ENCODE results near the gene CBY2. TPM values are rescaled to one million over a fixed set of nuclear protein-coding genes. Genes with fewer than 3 reads are reported as not detected.

The CBY2 gene
- total and polyA plus RNA-seq, 7 donors = not detected

DNA sequence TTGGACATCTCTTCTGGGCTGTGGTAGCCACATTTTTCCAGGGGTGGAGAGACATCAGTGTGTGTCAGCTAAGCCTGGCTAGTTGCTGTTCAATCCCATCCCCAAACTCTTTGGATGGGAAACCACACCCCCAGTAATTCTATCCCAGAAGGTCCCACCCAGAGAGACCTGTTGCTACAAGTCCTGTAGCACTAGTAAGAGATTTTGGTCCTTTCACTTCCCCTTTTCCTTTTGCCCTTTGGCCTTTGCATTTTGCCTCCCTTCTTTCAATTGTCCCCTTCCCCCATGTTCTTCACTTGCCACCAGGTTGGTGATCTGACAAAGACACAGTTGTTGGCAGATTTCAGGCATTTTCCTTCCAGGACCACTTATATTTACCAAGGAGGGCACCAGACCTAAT lies 3.8 kb downstream of the CBY2 start:
- H3K4me1 ChIP-seq = no peaks in the 10 kb centered on the region
- intact Hi-C loops (cut with DNase I) = no loop called here
- no peaks in the 10 kb centered on the region for H3K36me3 ChIP-seq (ENCODE audit: insufficient read depth in 1 of 2, low read depth in 1 of 2)
- H3K27ac ChIP-seq = no peak overlapping the region
- no peak overlapping the region for H3K4me3 ChIP-seq
- DNase-seq (no peak), ATAC-seq (no peak)
- peaks cover 0 to 2% (median 0%) of the 10 kb centered on the region in 3 donors for H3K27me3 ChIP-seq (ENCODE audit: insufficient read depth in 3 of 3, low read length in 2 of 3)
- no peaks in the 10 kb centered on the region for H3K9me3 ChIP-seq
- TF ChIP-seq, protein P1, sequence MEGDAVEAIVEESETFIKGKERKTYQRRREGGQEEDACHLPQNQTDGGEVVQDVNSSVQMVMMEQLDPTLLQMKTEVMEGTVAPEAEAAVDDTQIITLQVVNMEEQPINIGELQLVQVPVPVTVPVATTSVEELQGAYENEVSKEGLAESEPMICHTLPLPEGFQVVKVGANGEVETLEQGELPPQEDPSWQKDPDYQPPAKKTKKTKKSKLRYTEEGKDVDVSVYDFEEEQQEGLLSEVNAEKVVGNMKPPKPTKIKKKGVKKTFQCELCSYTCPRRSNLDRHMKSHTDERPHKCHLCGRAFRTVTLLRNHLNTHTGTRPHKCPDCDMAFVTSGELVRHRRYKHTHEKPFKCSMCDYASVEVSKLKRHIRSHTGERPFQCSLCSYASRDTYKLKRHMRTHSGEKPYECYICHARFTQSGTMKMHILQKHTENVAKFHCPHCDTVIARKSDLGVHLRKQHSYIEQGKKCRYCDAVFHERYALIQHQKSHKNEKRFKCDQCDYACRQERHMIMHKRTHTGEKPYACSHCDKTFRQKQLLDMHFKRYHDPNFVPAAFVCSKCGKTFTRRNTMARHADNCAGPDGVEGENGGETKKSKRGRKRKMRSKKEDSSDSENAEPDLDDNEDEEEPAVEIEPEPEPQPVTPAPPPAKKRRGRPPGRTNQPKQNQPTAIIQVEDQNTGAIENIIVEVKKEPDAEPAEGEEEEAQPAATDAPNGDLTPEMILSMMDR (IDR thresholded peaks at IDR 0.05) = no peak

DNA sequence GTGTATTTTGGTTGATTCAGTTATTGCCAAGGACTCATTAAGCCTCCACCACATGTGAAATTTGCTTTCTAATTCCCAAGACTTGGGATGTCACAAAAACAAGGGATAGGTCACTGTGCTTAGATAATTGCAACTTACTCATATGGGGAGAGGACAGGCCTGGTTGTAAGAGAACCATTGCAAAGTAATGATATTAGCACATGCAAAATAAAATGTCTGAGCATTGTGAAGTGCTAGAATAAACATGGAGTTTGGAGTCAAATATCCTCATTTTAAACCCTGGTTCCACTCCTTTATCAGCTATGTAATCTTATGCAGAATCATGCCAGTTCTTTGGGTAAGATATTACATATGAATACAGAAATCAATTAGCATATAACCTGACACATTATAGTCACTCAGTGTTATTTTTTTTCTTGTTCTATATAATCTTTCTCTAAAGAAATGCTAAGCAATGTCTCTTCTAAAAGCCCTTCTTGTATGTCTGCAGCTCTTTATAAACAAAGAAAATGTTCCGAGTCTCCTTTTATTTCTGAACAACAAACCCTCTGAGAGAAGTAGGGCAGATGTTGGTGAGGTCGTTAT lies 5.5 kb downstream of the CBY2 start:
- Histone ChIP-seq H3K4me1 (no peaks in the 10 kb centered on the region), H3K27ac (no peak overlapping the region), H3K27me3 (ENCODE audit: insufficient read depth in 3 of 3, low read length in 2 of 3) (peaks cover 0 to 2% (median 0%) of the 10 kb centered on the region in 3 donors), H3K4me3 (no peak overlapping the region), H3K9me3 (no peaks in the 10 kb centered on the region), H3K36me3 (ENCODE audit: insufficient read depth in 1 of 2, low read depth in 1 of 2) (no peaks in the 10 kb centered on the region)
- TF ChIP-seq, protein P1 (IDR thresholded peaks at IDR 0.05) = no peak
- intact Hi-C loops (cut with DNase I) = no loop called here
- DNase-seq (no peak), ATAC-seq (no peak)
- 72 to 82% (median 79%) methylated on average over 2 of the region's 2 CpGs for WGBS, 3 donors

DNA sequence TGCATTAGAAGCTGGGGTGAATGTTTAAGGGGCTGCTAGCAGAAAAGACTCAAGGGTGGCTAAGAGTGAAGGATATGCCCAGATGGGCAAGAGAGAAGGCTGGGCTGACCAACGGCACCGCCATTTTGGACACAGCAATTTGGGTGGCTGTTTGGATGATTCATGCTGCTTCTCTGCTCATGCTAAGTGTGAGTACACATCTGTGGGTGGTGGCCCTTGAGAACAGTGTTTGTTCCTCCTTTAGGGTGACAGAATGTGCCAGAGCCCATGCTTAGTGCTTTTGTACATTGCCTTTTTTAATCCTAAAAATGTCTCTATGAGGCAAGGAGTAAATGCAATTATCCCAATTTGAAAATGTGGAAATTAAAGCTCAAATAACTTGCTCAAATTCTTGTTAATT lies 9.8 kb downstream of the CBY2 start:
- Histone ChIP-seq H3K9me3 (no peaks in the 10 kb centered on the region), H3K27ac (no peak overlapping the region), H3K4me3 (no peak overlapping the region), H3K27me3 (ENCODE audit: insufficient read depth in 3 of 3, low read length in 2 of 3) (no peaks in the 10 kb centered on the region), H3K36me3 (ENCODE audit: insufficient read depth in 1 of 2, low read depth in 1 of 2) (no peaks in the 10 kb centered on the region), H3K4me1 (no peaks in the 10 kb centered on the region)
- WGBS, 3 donors = 82 to 89% (median 86%) methylated on average over 2 of the region's 2 CpGs
- DNase-seq = no peak
- TF ChIP-seq, protein P1 (IDR thresholded peaks at IDR 0.05) = no peak
- intact Hi-C loops (cut with DNase I) = no loop called here
- ATAC-seq = no peak

DNA sequence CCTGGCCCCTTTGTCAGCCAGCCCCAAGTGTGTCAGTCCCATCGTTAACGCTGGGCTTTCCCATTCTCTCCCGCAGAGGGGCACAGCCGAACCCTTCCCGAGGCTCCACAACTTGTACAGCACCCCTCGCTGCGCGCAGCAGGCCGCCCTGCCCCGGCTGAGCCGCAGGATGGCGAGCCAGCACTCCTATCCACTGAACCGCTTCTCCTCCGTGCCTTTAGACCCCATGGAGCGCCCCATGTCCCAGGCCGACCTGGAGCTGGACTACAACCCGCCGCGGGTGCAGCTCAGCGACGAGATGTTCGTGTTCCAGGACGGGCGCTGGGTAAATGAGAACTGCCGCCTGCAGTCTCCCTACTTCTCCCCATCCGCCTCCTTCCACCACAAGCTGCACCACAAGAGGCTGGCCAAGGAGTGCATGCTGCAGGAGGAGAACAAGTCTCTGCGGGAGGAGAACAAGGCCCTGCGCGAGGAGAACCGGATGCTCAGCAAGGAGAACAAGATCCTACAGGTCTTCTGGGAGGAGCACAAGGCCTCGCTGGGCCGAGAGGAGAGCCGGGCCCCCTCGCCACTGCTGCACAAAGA lies 11.1 kb downstream of the CBY2 start:
- H3K36me3 ChIP-seq (ENCODE audit: insufficient read depth in 1 of 2, low read depth in 1 of 2) = no peaks in the 10 kb centered on the region
- no peaks in the 10 kb centered on the region for H3K4me1 ChIP-seq
- 96 to 97% (median 97%) methylated on average over 33 to 34 of the region's 34 CpGs for WGBS, 3 donors
- TF ChIP-seq, protein P1 (IDR thresholded peaks at IDR 0.05) = no peak
- no peaks in the 10 kb centered on the region for H3K9me3 ChIP-seq
- no peak for ATAC-seq
- no peaks in the 10 kb centered on the region for H3K27me3 ChIP-seq (ENCODE audit: insufficient read depth in 3 of 3, low read length in 2 of 3)
- no peak for DNase-seq
- no peak overlapping the region for H3K4me3 ChIP-seq
- H3K27ac ChIP-seq = no peak overlapping the region
- intact Hi-C loops (cut with DNase I) = no loop called here

DNA sequence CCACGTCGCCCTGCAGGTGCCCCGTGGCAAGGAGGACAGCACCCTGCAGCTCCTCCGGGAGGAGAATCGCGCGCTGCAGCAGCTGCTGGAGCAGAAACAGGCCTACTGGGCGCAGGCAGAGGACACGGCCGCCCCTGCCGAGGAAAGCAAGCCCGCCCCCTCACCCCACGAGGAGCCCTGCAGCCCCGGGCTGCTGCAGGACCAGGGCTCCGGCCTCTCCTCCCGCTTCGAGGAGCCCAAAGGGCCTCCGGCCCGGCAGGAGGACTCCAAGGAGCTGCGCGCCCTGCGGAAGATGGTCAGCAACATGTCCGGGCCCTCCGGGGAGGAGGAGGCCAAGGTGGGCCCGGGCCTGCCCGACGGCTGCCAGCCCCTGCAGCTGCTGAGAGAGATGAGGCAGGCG lies 11.6 kb downstream of the CBY2 start:
- DNase-seq (no peak), ATAC-seq (no peak)
- 94 to 97% (median 95%) methylated on average over 15 to 28 of the region's 28 CpGs for WGBS, 3 donors
- intact Hi-C loops (cut with DNase I) = no loop called here
- H3K27me3 ChIP-seq (ENCODE audit: insufficient read depth in 3 of 3, low read length in 2 of 3) = no peaks in the 10 kb centered on the region
- no peaks in the 10 kb centered on the region for H3K36me3 ChIP-seq (ENCODE audit: insufficient read depth in 1 of 2, low read depth in 1 of 2)
- no peaks in the 10 kb centered on the region for H3K9me3 ChIP-seq
- no peak overlapping the region for H3K4me3 ChIP-seq
- no peak overlapping the region for H3K27ac ChIP-seq
- no peaks in the 10 kb centered on the region for H3K4me1 ChIP-seq
- TF ChIP-seq, protein P1 (IDR thresholded peaks at IDR 0.05) = no peak

Data from psoas muscle (tissue), 8 donors.